NCI-H345 treated with DMSO at 0.1 percent for 48 hours (cell line): ENCODE data around the gene COX11.
A peak's percentile ranks its signal among the peaks of the same experiment; 100 is the strongest.

Experiments
- DNase-seq: peaks from one replicate; lab custom pipeline; 2025; ENCODE audit not compliant: unreplicated experiment; lab: John Stamatoyannopoulos, UW

COX11 gene

DNA sequence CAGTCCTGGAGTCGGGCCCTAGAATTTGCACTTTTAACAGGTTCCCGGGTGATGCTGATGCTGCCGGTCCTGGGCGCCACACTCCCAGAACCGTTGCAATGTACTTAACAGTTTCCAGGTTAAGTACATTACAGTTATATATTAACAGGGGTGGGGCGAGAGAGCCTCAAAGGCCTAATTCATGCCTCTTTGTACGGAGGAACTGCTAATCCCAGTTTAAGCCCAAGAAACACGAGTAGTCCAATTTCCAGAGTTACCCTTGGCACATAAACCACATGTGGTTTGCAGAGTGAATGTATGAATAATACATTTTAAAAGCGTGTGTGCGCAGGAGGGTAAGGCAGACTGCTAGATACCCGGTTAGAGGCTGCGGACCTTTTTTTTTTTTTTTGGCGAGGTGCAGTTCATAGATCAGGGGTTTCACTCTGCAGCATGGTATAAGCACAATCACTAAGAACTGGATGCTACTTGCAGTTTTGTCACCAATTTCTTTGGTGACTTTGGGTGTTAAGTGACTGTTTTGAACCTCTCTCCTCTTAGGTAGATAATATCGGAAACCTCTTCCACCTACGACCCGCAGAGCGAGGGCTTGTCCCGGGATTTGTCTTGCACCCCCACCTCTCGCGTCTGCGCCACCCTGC lies 713 bp downstream of the COX11 start:
- DNase-seq = peak; percentile 31

GRCh38 chr17:54956791-54957190 lies 11.7 kb downstream of the COX11 start:
- no peak for DNase-seq

DNA sequence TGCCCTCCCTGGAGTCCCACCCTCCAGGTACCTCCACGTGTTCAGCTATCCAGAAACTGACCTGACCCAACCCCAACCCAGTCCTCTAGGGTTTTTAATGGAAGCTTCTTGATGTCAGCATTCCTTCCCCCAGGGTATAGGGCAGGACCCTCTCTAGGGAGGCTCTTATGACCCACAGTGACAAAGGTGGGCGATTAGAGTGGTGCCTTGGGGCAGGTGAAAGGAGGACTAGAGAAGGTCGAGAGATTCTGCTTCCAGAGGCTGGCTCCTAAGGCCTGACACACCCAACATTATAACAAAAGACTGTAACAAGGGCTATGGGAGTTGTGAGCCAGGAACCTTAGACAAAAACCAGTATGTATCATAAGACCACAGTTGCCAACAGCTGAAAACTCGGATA lies 17.2 kb downstream of the COX11 start:
- DNase-seq = no peak

- DNase-seq = no peak
These were observed 18.3 kb downstream of the COX11 start for GRCh38 chr17:54950116-54950515.

DNA sequence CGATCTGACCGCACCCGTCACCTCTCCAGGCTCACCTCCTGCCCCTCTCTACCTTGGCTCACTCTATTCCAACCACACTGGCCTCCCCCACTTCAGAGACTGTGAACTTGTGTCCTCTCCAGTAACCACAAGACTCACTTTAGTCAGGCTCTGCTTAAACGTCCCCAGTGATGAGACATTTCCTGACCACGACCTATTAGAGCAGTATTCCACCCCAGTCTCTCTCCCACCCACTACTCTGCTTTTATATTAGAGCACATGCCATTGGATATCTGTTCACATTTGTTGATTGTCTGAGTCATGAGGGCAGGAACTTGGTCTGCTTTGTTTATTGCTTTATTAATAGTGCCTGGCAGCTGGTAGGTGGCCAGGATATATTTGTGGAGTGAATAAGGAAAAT lies 20.1 kb downstream of the COX11 start:
- no peak for DNase-seq

DNA sequence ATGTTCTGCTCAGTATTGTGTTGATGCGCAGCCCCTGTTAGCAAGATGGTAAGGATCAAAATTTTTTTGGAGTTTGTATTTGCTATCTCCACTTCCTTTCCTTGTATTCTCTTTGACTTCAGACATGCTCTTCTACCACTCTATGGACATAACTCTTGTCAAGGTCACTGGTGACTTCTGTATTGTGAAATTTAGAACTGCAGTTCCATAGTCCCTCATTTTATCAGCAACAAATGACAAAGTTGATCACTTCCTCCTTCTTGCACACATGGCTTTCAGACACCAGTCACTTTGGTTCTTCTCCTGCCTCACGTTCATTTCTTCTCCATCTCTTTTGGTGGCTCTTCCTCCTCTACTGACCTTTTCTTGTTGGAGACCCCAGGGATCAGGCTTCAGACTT lies 21.1 kb downstream of the COX11 start:
- DNase-seq = no peak

DNA sequence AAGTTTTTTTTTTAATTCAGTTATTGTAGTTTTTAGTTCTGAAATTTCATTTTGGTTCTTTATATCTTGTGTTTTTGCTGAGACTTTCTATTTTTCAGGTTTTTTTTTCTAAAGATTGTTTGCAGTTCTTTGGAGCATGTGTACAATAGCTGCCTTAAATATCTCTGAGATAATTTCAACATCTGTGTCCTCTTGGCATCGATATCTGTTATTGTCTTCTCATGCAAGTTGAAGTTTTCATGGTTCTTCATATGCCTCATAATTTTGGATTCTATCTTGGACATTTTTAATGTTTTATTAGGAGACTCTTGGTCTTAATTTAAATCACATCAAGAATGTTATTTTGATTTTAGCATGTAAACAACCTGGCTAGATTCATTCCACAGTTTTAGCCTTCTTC lies 22.8 kb downstream of the COX11 start:
- DNase-seq = no peak

DNA sequence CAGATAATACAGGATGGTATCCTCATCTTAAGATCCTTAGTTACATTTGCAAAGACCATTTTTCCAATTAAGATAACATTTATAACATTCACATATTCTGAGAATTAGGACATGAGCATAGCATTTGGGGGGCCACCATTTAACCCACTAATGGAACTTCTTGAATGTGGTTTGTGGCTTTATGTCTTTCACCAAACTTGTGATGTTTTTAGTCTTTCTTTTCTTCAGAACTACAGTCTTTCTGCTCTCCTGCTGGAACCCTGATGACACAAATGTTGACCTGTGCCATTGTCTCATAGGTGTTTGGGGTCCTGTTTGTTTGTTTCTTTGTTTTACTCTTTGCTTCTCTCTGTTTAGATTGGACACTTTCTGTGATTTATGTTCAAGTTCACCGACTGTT lies 23.2 kb downstream of the COX11 start:
- DNase-seq = no peak

GRCh38 chr17:54944796-54945195 lies 23.7 kb downstream of the COX11 start:
- no peak for DNase-seq

DNA sequence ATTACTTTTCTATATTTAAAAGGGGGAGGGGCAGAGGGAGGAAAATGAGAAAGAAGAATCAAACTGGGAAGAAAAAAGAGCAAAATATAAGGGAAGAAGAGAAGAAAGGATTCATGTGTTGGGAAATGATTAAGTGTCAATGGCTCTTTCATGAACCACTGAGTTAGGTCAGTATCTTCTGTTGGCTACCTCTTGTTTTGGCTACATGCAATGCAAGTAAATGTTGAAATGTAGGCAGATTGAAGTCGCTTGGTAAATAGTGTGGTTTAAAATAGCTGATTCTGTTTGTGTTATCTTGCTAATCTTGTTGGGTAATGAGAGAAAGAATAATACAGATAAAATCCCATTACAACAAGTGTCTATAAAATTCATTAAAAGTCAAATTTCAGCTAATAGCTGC lies 27.2 kb downstream of the COX11 start:
- no peak for DNase-seq

DNA sequence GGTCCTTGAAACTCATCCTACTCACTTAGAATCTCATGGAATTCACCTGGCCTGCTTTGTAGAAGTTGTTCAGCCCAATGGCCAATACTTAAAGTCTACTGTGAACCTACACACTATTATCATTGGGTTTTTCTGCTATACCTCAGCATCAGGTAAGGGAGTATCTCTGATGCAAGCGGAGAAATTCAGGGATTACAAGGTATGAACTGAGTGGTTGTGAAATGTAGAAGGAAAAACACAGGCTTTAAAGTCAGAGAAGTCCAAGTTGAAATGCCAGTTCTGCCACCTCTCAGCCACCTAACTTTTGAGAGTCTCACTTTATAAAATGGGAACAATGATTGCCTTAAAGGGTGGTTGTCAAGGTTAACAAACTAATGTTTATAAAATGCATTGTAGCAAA lies 31.0 kb downstream of the COX11 start:
- no peak for DNase-seq

- DNase-seq = no peak
These were observed 31.4 kb downstream of the COX11 start for GRCh38 chr17:54937018-54937417.

- no peak for DNase-seq
These were observed 33.0 kb downstream of the COX11 start for GRCh38 chr17:54935471-54935870.

DNA sequence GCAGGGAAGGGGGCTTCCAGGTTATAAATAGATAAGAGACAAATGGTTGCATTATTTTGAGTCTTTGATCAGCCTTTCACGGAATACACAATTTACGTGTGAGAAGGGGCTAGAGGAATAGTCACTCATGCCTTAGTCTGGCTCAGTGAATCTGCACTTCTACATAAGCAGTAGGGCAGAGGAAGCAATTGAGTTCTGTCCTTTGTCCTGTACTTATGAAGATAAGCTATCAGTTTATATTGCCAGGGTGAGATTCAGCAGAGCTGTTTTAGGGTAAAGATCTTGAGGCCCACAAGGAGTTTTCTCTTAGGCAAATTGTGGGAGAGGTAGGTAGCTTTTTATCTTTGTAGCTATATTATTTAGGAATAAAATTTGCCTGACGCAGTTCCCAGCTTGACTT lies 34.5 kb downstream of the COX11 start:
- no peak for DNase-seq

DNA sequence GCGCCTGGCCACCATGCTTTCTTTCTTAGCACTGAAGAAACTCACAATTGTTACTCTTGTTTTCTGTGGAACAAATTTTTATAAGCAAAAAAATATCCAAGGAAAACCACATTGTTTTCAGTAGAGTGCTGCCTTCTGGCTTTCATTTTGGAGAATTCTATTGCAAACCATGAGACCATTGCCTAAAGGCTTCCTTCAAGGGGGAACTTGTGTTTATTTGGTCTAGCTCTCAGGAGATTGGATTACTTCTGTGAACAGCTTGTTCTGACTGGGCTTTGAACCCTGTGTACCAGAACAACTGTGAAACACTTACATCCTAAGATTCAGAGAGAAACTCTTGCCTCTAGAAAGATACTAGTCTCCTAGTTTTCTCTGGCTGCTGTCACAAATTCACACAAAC lies 35.7 kb downstream of the COX11 start:
- no peak for DNase-seq

DNA sequence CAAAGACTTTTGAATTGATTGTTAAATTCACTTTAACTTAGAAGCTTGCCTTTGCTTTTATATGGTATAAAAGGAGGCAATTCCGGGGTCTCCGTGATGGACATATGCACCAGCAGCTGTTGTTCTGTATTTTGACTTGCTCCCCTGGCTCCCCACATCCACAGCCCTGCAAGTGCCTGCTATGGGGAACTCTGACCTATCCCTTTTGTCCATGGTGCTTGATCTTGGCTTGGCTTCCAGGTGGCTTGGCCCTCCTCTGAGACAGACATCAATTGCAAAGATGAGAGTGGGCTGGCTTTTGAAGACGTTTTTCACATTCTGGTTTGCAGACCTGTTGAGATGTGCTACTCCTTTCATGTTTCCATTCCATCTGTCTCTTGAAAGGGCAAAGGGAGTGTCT lies 40.9 kb downstream of the COX11 start:
- no peak for DNase-seq

GRCh38 chr17:54924405-54924804 lies 44.0 kb downstream of the COX11 start:
- DNase-seq = no peak

GRCh38 chr17:54920819-54921218 lies 47.6 kb downstream of the COX11 start:
- no peak for DNase-seq

- DNase-seq = no peak
These were observed 49.0 kb downstream of the COX11 start for GRCh38 chr17:54919425-54919824.

DNA sequence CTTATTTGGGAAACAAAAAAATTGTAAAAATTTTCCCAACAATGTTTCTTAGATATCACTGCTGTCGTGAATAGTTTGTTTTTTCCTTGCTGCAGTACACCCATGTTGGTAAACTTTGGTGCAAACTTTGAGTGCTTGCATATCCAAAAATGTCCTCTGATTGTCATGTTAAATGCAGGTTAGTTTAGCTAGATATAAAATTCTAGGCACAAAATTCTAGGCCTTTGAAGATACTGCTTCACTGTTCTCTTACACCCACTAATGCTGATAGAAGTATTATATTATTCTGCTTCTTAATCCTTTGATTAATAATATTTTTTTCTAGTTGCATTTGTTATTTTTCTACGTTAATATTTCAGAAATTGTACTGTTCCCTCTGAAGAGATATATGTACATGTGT lies 51.7 kb downstream of the COX11 start:
- no peak for DNase-seq
